ENCODE data around the gene TNNT2.

The TNNT2 gene

DNA sequence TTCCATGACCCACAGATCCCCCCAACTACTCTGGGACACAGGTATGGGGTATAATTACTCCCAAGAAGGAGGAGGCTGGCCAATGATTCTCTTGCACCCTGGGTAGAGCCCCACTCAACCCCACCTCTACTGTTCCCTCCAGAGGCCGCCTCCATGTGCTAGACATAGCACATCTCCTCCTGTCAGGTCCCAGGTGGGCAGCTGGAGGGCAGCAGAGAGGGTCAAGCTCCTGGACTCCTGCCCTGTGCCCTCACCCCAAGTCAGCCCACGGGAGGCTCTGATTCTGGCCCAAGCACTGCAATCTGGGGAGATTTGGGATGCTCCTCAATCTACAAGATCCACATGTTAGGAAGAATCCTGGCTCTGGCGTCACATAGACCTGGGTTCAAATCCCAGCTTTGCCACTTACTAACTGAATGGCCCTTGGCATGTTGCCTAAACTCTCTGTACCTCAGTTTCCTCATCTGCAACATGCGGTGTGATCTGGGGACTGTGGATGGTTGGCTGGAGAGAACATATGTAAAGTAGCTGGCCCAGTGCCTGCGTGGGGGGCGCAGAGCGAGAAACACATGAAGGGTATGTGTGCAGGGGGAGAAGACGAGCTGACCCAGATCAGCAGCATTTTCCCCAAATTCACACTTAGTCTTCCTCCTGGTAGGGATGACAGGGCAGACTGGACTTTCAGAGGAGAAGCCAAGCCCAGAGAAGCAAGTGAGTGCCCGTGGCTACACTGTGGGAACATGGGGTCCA lies 23.2 kb downstream of the TNNT2 start:
- no peak for DNase-seq

DNA sequence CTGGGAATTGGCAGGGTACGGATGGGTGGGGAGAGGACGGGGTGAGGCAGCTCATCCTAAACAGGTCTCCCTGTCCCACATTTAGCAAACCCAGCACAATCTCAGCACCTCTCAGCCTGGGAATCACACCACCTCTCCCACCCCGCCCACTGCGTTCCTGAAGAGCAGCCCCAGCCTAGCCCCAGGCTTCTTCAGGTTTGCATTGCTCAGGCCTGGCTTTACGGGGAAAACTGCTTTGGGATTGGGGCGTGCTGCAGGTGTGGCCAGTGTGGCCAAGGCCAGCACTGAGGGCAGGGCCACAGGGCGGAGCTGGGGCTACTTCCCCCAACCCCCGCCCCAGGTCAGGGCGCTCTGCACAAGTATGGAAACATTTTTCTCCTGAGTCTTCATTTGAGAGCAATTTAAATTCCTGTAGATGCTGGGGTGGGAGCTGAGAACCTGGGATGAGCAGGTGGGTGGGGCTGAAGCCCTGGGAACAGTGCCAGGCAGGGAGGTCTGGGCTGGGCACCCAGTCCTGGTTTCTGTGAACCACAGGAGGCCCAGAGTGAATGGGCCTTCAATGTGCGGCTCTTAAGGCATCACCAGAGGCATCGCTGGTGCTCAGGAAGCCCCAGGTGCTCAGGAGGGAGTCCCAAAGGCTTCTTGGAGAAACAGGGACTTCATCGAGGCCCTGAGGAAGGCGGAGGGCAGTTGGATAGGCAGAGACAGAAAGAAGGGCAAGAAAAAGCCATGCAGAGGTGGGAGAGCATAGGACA lies 24.1 kb downstream of the TNNT2 start:
- no peak for DNase-seq

DNA sequence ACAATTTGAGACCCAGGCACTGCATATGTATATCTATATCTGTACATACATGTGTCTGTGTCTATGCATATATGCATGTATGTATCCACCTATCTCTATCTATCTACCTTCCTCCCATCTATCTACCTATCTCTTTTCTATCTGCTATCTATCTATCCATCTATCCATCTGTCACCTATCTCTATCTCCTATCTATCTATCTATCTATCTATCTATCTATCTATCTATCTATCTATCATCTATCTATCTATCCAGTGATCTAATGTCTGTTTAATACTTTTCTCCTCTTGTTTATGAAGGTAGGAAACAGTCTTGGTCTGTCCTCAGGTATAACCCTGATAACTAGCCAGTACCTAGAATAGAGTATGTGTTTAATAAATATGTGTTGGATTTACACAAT lies 25.9 kb downstream of the TNNT2 start:
- DNase-seq, result no peak

DNA sequence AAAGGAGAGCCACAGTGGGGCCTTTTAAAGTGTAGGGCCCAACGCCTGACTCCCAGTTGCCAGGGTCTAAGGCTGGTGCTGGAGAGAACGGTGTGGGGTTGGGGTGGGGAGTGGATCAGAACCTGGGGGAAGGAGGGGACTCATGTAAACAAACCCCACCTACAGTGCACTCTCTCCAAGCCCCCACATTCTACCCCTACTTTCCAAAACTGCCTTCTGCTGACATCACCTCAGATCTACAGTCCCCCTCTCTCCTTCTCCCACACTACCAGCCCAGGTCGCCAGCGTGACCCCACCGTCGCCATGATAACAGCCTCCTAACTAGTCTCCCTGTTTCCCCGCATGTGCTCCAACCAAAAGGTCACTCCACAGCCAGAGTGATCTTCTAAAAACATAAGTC lies 26.6 kb downstream of the TNNT2 start:
- no peak for DNase-seq

DNA sequence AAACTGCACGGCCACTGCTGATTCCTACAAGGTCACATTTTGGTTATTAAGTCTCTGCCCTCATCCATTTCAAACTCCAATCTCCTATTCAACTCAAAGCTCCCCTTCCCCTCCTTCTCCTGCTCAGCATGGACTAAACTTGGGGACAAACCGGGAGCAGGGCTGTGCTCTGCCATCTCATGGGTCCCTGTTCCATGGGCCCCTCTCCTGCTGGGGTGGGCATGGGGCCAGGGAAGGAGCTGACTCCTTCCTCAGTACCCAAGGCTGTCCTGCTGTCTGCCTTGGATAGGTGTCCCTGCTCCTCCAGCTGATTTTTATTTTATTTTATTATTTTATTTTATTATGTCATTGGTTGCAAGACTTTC lies 27.1 kb downstream of the TNNT2 start:
- no peak for DNase-seq

DNA sequence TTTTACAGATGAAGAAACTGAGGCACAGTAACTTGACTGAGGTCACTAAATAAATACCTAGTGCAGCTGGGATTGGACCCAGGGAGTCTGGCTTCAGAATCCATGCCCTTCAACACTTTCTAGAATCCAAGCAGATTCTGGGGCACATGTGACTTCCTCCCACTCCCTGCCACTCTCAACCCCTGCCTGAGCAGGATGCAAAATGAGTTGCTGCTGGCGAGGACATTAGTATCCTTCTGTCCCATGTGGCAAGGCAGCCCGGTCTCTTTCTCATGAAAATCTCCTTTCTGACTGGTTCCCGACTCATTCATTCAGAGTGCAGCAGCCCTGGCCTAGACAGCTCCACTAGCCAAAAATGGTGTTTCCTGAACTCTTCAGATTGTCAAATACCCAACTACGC lies 28.4 kb downstream of the TNNT2 start:
- DNase-seq, result no peak

DNA sequence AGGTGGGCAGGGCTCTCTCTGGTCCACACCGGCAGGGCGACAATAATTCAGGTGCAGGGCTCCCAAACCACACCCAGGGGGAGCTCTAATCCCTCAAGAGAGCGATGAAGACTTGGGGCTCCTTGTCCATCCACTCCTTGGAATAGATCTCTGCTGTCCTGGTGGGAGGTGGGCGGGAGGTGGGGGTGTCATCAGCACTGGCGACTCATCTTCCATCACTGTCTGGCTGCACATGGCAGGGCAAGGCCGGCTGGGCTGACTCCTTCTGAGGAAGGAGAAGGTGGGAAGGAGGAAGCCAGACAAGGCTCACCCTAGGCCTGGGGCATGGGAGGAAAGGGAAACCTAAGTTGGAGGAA lies 29.3 kb downstream of the TNNT2 start:
- no peak for DNase-seq

DNA sequence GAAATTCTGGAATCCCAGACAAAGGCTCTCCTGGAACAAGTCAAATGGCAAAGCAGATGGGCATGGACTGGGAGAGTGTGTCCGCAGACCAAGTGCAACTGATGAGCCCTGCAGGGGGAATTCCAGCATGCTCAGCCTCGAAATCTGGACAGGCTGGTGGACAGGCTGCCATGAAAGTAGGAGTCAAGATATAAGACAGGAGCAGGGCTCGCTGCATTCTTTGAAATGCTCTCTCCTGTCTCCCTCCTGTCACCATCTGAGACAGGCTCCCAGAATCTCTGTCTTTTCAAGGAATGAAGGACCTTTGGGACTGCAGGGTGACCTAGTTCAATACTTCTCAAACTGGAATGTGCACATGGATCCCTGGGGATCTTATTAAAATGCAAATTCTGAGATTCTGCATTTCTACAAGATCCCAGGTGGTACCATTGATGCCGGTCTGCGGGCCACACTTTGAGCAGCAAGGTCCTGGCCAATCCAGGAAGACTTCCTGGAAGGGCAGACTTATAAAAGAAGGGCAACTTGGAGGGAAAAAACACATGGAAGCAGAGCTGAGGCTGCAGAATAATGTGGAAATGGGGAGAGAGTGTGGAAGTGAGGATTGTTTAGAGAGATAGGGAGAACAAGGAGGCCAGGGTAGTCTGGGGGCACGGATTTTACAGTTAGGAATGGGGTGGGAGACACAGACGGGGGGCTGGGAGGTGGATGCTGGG lies 29.8 kb downstream of the TNNT2 start:
- DNase-seq, result no peak

DNA sequence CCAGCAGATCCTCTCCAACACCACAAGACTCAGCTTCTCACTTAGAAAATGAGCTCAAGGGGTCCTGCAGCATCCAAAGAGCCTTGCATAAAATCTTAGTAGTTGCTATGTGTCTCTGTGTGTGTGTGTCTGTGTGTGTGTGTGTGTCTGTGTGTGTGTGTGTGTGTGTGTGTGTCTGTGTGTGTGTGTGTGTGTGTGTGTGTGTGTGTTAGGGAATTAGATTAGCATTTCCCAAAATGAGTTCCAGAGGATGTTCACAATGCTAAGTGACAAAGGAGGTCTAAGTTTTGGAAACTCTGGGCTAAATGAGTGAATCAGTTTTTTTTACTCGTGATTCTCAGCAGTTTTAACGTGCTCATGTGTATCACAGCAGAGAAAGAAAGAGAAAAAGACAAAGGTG lies 30.5 kb downstream of the TNNT2 start:
- DNase-seq, result no peak

DNA sequence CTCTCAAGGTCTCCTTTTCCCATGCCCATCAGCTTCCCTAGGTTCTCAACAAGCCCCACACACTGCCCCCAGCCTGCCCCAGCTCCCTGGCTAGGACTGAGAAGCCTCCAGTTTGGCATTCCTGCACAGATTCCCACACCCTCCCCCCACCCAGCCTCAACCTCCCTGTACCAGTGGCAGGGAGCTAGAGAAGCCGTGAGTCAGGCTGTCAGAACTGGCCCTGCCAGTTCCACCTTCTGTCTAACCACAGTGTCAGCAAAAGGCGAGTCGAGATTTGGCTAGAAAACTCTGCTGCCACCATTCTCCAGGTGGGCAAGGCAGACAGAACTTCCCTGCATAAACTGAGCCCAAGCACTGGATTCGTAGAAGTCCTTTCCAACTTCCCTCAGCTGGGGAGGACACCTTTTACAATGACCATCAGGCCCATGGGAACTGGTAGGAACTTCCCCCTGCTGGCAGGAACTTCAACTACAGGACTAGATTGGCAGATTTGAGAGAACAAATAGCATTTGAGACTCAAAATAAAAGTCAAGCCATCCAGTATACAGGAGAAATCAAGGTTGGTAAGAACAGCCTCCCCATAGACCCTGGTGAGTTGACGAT lies 31.0 kb downstream of the TNNT2 start:
- DNase-seq, result no peak

DNA sequence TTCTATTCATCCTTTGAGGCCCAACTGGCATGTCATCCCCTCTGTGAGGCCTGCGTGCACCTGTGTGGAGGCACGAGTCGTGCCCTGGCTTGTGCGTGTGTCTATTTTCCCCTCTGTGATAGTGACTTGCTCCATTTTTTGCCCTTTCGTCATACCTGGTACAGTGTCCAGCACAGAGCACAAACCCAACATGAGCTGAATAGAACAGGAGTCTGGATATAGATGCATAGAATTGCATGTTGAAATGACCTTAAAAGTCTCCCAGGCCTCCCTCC lies 32.5 kb downstream of the TNNT2 start:
- DNase-seq, result no peak

DNA sequence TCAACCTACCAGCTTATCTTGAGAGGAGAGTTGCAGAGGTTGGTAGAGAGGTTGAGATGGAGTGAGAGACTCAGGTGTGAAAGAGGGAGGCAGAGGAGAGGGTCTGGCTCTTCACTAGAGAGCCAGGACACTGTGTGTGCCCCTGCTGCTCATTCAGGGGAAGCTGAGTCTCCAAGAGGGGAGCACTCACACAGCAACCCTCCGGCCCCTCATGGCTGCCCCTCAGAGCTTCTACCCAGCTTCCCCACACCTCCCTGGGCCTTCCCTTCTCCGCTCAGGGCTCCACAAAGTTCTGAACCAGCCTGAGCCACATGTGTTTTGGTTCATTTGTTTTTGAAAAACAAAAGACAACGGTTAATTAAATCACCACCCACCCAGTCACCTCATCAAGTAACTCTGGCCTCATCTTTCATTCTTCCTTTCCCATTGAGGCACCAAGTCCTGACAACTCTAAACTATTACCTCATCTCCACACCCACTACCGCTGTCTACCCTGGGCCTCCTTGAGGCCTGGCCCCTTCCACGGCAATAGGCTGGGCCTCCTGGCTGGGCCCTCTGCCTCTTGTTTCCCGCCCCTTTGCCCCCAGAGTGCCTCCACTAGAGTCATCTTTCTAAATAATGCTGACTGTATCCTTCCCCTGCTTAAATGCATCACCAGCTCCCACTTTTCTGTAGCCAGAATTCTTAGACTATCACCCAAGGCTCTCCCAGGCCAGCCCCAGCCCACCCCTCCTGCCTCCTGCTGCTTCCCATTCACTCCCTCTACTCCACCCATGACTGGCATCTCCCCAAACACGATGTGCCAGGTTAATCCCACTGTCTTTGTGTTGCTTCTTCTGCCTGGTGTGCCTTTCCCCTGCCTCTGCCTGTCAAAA lies 33.0 kb downstream of the TNNT2 start:
- no peak for DNase-seq

DNA sequence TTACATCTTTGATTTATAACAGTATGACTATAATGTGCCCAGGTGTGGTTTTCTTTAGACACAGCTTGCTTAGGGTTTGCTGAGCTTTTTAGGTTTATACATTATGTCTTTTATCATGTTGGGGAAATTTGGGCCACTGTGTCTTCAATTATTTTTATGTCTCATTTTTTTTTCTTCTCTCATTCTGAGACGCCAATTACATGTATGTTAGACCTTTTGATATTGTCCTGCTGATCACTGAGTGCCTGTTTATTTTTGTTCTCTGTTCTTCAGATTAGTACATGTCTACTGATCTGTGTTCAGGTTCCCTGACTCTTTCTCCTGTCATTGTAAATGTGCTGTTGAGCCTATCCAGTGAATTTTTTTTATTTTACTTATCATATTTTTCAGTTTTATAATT lies 36.1 kb downstream of the TNNT2 start:
- DNase-seq, result no peak

DNA sequence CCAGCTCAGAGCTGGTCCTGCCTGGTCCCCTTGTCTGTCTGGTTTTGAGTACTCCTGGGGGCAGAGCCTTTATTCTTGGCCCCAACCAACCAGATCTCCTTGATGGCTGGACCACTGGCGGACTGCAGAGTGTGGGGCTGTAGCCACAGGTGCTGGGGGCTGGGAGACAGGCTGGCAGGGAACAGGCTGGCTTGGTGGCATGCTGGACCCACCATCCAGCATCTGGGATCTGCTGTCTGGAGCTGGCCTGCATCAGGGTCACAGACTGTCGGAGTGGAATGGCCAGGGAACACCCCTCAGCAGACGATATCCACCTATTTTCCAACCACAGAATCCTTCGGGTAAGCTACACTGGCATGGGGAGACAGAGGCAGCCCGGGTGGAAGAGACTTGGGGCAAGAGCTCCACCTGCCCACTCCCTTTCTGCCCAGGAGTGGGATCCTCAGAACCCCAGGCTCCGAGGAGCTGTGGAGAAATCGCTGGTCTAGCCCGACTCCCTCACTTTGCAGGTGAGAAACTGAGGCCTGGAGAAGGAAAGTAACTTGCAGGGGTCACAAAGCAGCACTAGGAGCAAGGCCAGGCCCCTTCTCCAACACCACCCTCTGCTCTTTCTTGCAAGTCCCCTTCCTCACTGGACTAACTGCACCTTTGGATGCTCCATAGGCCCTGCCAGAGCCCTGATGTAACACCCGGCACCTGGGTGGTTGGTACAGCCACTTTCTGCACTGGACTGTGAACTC lies 40.6 kb downstream of the TNNT2 start:
- DNase-seq, result no peak

DNA sequence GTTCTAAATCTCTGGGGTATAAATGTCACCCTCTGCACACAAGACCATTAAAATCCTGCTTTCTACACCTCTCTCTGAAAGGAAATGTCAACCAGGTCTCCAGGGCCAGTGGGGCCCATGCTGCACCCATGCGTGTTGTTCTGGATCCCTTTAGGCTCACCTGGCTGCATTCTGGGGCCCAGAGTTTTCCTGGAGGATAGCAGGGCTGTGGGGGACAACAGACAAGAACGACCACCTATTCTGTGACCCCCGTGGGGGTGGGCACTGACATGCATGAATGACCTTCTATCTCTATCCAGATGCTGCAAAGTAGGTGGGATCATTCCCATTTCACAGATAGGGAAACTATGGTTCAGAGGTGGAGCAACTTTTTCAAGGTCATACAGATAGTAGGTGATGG lies 41.6 kb downstream of the TNNT2 start:
- no peak for DNase-seq

DNA sequence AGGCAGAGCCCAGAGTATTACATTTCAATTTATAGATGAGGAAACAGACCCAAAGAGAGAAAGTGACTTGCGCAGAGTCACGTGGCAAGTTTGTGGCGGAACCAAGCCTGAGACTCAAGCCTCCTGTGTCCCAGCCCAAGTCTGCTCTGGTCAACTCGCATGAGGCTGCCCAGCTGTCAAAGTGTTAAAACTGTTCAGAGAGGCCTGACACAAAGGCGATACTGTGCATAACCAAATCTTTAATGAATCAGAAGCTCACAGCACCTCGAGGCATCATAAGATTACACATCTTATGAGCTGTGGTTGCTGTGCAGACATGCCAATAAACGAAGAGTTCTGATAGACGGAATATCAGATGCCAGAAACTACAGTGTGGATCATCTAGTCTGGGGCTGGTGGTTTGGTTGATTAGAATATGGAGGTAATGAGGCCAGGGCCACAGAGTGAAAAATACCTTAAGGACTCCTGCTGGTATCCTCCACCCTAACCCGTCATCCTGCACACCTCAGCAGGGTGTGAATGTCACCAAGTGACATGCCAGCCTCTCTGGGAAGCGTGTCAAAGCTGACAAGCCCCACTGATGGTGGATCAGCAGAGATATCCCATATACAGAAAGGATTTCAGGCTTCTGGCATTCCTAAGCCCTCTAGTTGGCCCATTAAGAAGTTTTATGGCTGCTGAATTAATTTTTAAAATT lies 42.2 kb downstream of the TNNT2 start:
- no peak for DNase-seq

DNA sequence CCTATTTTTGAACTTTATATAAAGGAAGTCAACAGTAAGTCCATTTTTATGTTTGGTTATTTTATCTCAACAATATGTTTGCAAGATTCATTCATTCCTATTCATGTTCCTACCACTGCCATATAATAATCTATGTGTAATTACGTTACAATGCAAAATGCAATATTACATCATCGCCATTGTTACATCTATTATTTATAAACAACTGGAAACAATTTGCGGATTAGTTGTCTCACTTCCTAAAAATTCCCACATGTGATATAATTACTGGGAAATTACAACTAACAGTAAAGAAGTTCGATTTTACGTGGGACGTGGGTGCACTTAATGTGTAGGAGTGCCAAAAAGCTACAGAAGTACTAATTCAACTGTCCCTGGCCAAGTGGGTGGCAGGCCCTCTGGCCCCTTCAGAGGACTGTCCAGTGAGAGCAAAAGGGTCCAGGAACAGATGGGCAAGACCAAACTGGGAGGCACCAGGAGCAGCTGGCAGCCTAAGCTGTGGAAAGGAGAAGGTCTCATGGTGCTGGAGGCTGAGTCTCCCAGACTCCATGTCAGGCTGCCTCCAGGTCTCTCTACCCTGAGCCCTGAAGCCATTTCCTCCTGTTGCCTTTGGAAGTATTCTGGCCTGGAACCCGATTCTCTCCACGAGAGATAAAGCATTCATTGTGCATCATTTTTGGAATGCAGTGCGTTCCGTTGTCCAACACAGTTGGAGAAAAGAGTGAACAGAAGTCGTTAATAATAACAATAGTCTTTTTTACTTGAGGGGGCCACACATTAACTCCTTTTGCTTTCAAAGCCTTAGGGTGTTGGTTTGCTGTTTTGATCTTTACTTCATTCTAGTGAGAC lies 42.9 kb downstream of the TNNT2 start:
- DNase-seq, result no peak

DNA sequence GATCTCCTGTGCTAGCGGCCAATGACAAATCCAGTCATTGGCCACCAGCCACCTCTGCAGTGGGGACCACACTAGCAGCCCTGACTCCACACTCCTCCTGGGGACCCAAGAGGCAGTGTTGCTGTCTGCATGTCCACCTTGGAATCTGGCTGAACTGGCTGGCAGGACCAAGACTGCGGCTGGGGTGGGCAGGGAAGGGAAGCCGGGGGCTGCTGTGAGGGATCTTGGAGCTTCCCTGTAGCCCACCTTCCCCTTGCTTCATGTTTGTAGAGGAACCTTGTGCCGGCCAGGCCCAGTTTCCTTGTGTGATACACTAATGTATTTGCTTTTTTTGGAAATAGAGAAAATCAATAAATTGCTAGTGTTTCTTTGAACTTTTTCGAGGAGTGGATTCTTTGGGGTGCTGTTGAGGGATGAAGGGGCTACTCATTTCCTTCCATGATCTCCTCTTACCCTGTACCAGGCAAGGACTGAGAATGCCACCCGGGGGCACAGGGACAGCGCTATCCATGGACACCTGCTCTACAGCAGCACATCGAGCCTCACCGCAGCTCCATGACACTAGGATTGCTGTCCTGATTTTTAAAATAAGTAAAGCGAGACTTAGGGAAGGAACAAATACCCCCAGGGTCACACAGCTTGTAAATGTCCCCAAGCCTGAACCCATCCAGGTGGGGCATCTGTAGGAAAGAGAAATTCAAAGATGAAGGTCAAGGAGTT lies 44.7 kb downstream of the TNNT2 start:
- no peak for DNase-seq

DNA sequence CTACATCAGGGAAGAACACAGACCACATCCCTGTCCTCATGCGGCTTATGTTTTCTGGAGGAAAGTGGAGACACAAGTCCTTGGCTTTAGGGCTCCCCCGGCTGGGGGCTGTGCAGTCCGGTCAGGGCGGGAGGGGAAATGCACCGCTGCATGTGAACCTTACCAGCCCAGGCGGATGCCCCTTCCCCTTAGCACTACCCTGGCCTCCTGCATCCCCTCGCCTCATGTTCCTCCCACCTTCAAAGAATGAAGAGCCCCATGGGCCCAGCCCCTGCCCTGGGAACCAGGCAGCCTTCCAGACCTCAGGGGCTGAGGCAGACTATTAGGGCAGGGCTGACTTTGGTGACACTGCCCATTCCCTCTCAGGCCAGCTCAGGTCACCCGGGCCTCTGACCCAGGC lies 45.5 kb downstream of the TNNT2 start:
- no peak for DNase-seq

DNA sequence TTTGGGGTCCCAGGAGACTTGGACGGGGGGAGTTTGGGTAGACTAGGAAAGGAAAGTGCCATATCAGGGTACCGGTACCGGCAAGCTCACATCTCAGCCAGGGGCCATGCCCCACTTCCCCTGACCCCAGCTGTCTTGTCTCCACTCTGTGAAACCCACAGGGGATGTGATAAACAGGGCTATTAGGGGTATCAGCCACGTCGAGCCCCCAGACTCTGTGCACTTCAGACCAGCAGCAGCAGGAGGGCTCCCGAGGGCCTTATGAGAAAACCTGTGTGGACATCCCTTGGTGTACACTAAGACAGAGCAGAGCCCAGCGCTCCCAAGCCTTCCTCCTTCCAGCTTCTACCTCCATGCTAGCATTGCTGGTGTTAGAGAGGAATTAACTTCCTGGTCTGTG lies 46.3 kb downstream of the TNNT2 start:
- no peak for DNase-seq

Data from GDM1 (cell line).